Activated naive CD4-positive, alpha-beta T cell treated with anti-CD3 and anti-CD28 coated beads for 36 hours (primary cell): ENCODE data around the gene OR2A7. TPM values are rescaled to one million over a fixed set of nuclear protein-coding genes. Genes with fewer than 3 reads are reported as not detected.
"Not testable (repeated sequence)": the region's sequence is repeated elsewhere in the genome, so short reads cannot be mapped to it uniquely, and the experiment has no call there.

Experiments
- CTCF ChIA-PET: fragments of 350-600 bp; sonication (Branson Sonifier 250); formaldehyde crosslinking; loops from one replicate; lab custom pipeline; 2021; ENCODE audit warnings: antibody characterized with exemption; lab: Charles Lee
- DNase-seq: peaks from one replicate; pipeline ENCODE4 v3.0.0-alpha.2; 2020
- H3K27ac Mint-ChIP-seq: one replicate; pipeline ENCODE4 v1.8.0; 2021; ENCODE audit warnings: mild to moderate bottlenecking, mixed read lengths
- H3K27me3 Mint-ChIP-seq: one replicate; pipeline ENCODE4 v1.8.0; 2021; ENCODE audit warnings: low read depth, mixed read lengths
- H3K36me3 Mint-ChIP-seq: one replicate; pipeline ENCODE4 v1.8.0; 2021; ENCODE audit warnings: low read depth, mixed read lengths
- H3K4me1 Mint-ChIP-seq: one replicate; pipeline ENCODE4 v1.8.0; 2021; ENCODE audit warnings: low read depth, mixed read lengths
- H3K4me3 Mint-ChIP-seq: one replicate; pipeline ENCODE4 v1.8.0; 2021; ENCODE audit warnings: mild to moderate bottlenecking, moderate library complexity, mixed read lengths
- H3K9me3 Mint-ChIP-seq: one replicate; pipeline ENCODE4 v1.8.0; 2021; ENCODE audit warnings: mixed read lengths
- intact Hi-C: fragments of 100-400 bp; cut with micrococcal nuclease; formaldehyde crosslinking; loops from one replicate; pipeline ENCODE4 v1.15.1; 2023
- total RNA-seq, 2 experiments: library from RNA; stranded (reverse); gene quantifications; one replicate each; pipeline ENCODE4 v1.2.3, GENCODE V29; 2021

The OR2A7 gene
- total RNA-seq, 2 experiments from 2014 or later: 1.2 to 1.6 TPM

DNA sequence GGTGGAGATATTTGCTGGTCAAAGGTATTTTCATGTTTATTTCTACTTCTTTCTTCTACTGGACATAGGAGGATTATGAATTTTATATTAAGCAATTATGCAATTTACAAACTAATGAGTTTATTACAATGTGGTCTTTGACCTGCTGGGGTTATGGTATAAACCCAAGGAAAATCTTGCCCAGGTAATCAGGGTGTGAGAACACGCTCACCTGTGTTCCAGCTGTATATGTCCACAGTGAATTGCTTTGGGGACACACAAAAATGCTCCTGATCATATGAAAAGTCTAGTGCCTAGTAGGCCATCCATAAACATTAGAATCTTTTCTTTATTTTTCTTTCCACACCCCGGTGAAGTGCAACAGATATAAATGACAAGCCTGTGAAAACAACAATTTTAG lies 25.2 kb downstream of the OR2A7 start, which contains the start of gene OR2A42:
Gene OR2A42, minus strand, starts transcription at position 241 of the 400 bp plus-strand sequence. CDS start 6,762 bp downstream, outside the sequence.
- H3K9me3 Mint-ChIP-seq, DNase-seq, CTCF ChIA-PET, H3K4me3 Mint-ChIP-seq, H3K27me3 Mint-ChIP-seq, intact Hi-C loops, H3K4me1 Mint-ChIP-seq, H3K27ac Mint-ChIP-seq, H3K36me3 Mint-ChIP-seq: not testable (repeated sequence)

DNA sequence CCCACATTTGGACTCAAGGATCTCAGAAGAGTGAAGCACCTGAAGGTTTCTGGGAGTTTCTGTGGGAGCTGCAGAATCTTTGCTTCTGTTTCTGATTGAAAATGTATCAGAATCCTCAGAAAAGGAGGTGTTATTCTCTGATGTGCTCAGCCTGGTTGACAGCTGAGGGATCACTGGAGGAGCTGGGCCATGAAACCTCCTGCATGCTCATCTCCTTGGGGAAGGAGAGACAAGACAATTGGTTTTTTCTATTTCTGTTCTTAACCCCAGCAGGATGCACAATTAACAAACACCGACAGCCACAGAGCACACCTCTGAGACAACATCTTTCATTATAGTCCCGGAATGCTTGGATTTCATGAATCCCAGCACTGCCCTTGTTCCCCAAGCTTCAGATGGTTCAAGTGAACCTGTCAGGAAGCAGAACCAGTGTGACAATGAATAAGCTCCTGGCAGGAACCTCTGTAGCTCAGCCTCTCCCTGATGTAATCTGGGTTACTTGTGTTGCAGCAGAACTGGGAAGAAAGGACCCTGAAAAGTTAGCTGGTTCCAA lies 26.0 kb downstream of the OR2A7 start:
- DNase-seq, H3K4me1 Mint-ChIP-seq, H3K4me3 Mint-ChIP-seq, H3K36me3 Mint-ChIP-seq, H3K9me3 Mint-ChIP-seq, H3K27ac Mint-ChIP-seq, CTCF ChIA-PET, H3K27me3 Mint-ChIP-seq, intact Hi-C loops: not testable (repeated sequence)

DNA sequence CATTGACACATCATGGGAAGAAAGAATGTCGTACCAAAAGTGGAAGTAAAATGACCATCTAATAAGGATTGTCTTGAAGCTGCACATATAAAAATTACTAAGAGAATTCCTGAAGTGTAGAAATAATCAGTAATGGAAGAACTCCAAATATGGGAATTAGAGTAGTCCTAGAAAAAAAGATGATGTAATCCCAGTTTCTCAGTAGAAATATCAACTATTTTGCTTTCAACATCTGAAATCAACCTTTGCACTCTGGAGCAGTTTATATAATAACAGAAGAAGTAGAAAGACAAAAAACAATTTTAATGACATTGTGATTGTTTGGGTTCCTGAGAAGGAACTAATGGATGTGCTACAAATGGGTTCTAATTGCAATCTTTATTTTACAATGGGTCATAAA lies 31.6 kb downstream of the OR2A7 start:
- H3K9me3 Mint-ChIP-seq, CTCF ChIA-PET, H3K27me3 Mint-ChIP-seq, H3K4me1 Mint-ChIP-seq, H3K36me3 Mint-ChIP-seq, H3K4me3 Mint-ChIP-seq, DNase-seq, H3K27ac Mint-ChIP-seq, intact Hi-C loops: not testable (repeated sequence)

DNA sequence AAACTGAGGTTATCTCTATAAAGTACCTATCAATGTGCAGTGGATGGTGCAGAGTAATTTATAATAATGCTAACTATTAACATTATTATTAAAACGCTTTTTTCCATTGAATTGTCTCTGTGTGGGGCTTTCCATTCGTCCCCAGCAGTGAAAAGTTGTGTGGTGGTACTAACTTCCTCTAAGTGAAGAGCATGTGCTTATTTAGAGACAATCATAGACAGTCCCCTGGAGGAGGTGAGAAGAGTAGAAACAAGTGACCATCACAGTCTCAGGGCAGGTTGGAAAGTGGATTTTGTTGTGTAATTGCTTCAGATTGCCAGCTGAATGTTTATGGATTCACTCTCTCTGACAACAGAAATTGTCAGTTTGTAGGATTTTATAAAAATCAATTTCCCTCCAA lies 33.6 kb downstream of the OR2A7 start:
- CTCF ChIA-PET, H3K27ac Mint-ChIP-seq, H3K36me3 Mint-ChIP-seq, H3K4me3 Mint-ChIP-seq, H3K9me3 Mint-ChIP-seq, H3K27me3 Mint-ChIP-seq, H3K4me1 Mint-ChIP-seq, intact Hi-C loops, DNase-seq: not testable (repeated sequence)

DNA sequence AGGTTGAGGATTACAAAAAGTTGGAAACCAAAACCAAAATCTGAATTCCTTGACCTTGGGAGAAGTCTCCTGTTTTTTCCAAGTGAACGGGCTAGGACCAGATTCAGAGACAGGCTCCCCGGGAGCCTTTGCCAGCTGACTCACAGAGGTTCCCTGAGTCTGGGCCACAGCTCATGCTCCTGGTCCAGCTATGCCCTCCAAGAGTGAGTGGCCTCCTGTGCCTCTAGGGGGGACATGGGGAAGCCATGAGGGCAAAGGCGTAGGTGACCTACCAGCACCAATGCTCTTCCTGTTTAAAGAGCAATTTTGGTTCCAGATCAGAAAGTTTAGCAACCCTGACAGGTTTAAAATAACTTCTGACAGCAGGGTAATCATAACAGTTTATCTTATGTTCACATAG lies 35.8 kb downstream of the OR2A7 start:
- H3K36me3 Mint-ChIP-seq, H3K27me3 Mint-ChIP-seq, CTCF ChIA-PET, H3K27ac Mint-ChIP-seq, H3K9me3 Mint-ChIP-seq, intact Hi-C loops, DNase-seq, H3K4me1 Mint-ChIP-seq, H3K4me3 Mint-ChIP-seq: not testable (repeated sequence)

DNA sequence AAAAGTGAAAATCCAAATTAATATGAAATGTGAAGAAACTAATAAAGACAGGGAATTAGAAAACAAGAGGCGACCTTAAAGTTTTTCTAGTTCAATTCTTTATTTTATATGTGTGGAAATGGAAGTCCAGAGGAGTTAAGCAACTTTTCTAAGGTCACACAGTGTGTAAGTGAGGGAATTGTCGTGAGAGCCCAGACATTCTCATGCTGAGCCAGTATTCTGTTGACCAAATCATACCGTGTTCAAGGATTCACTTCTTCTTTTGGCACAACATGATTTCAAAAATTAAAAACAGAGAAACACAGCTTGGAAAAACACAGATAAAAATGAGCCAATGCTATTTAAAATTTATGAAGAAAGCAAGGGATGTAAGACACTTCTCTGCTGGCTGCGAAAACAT lies 37.7 kb downstream of the OR2A7 start:
- DNase-seq, H3K9me3 Mint-ChIP-seq, intact Hi-C loops, H3K27ac Mint-ChIP-seq, H3K4me3 Mint-ChIP-seq, CTCF ChIA-PET, H3K4me1 Mint-ChIP-seq, H3K36me3 Mint-ChIP-seq, H3K27me3 Mint-ChIP-seq: not testable (repeated sequence)

DNA sequence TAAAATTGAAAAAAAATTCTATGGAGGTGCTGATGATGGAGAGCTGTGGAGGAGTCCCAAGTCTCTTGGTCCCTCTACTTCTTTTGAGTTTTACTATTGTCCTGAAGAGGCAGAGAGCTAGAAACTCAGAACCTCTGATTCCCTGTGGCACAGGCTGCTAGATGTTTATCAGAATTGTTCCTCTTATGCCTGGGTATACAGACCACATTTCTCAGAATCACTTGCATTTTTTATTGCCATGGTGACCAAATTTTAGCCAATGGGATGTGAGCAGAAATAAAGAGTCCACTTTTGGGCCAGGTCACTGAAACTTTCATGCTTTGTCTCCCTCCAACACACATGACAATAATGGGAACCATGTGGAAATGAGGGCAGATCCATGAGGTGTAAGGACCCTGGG lies 40.9 kb downstream of the OR2A7 start:
- H3K27me3 Mint-ChIP-seq, H3K27ac Mint-ChIP-seq, H3K4me3 Mint-ChIP-seq, H3K4me1 Mint-ChIP-seq, H3K36me3 Mint-ChIP-seq, H3K9me3 Mint-ChIP-seq, CTCF ChIA-PET, intact Hi-C loops, DNase-seq: not testable (repeated sequence)

DNA sequence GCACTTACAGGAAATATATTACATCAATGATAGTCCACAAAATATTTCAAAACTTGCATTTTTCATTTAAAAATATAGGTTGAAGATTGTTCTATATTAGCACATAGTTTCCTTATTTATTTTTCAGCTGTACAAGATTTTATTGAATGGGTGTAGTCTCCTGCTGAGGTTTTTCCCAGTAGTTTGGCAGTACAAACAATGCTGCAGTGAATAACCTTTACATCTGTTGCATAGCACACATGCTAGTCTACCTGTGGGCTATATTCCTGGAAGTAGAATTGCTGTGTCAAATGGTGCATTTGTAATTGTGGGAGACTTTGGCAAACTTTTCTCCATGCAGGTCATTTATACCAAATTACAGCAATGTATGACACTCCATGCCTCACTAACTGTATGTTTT lies 44.1 kb downstream of the OR2A7 start:
- H3K9me3 Mint-ChIP-seq, H3K4me3 Mint-ChIP-seq, DNase-seq, CTCF ChIA-PET, H3K27me3 Mint-ChIP-seq, H3K27ac Mint-ChIP-seq, H3K4me1 Mint-ChIP-seq, intact Hi-C loops, H3K36me3 Mint-ChIP-seq: not testable (repeated sequence)

DNA sequence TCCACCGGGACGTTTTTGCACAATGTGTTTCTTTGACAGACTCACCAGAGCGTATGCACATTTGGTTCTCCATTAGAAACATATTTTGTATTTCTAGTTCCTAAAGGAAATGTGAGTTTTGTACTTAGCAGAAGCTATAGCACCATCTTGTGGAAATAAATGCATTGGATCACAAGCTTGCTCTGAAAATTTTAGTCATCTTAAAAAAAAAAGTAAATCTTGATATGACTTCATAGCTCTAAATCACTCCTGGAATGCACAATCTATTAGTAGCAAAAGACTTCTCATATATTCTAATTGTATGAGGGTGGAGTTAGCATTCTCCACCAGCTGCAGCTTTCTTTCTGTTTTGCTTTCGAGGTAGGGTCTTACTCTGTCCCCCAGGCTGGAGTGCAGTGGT lies 45.4 kb downstream of the OR2A7 start:
- H3K4me1 Mint-ChIP-seq, H3K36me3 Mint-ChIP-seq, intact Hi-C loops, CTCF ChIA-PET, H3K9me3 Mint-ChIP-seq, H3K4me3 Mint-ChIP-seq, DNase-seq, H3K27ac Mint-ChIP-seq, H3K27me3 Mint-ChIP-seq: not testable (repeated sequence)

DNA sequence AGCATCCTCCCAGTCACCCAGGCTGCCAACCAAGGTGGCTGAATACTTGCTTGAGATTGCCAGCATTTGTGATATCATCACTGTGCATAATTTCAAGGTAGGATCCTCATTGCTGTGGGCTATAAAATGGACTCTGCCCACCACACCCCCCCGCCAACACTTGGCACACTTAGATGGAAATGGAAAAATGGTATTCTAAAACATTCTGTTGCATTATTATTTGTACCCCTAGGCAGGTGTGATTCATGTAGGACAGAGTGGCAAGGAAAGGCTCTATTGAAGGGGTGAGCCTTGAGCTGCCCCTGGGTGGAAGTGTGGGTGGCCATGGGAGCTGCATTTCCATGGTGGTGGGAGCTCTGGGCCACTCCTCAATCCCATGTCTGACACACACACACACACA lies 46.0 kb downstream of the OR2A7 start:
- H3K27ac Mint-ChIP-seq, H3K9me3 Mint-ChIP-seq, DNase-seq, H3K36me3 Mint-ChIP-seq, H3K27me3 Mint-ChIP-seq, H3K4me3 Mint-ChIP-seq, H3K4me1 Mint-ChIP-seq, CTCF ChIA-PET, intact Hi-C loops: not testable (repeated sequence)

DNA sequence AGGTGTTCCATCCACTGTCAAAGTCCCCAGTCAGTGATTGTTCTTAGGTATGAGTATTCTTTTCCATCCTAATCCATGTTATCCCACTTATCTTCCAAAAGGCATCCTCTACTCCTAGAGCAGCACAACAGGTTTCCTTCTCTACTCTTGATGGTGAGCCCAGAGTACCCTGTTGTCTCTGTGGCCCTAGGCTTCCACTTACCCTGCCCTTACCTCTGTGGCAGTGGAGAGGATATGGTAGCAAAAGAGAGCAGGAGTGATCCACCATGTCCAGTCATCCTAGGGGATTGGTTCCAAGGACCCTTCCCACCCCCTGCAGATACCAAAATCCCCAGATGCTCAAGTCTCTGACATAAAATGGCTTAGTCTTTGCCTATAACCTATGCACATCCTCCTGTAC lies 47.4 kb downstream of the OR2A7 start:
- CTCF ChIA-PET, H3K4me3 Mint-ChIP-seq, H3K27ac Mint-ChIP-seq, H3K36me3 Mint-ChIP-seq, intact Hi-C loops, H3K9me3 Mint-ChIP-seq, H3K27me3 Mint-ChIP-seq, DNase-seq, H3K4me1 Mint-ChIP-seq: not testable (repeated sequence)
